Gastroesophageal sphincter (tissue), 3 donors: ENCODE measurements around the gene LRIG1.
A peak's percentile ranks its signal among the peaks of the same experiment; 100 is the strongest.

Experiments used
- EP300 ChIP-seq: sonication (generic); formaldehyde crosslinking; IDR thresholded peaks from one replicate; pipeline ENCODE4 v1.6.1; 2017; ENCODE audit warnings: antibody characterized with exemption, mild to moderate bottlenecking
- POLR2A ChIP-seq, 2 donors: fragments of 450-650 bp; IDR thresholded peaks; one replicate each; pipeline ENCODE4 v1.6.1; 2017; ENCODE audit warnings: antibody characterized with exemption in 2 of 2, mild to moderate bottlenecking in 2 of 2, moderate library complexity in 1 of 2
- POLR2AphosphoS5 ChIP-seq: sonication (generic); formaldehyde crosslinking; IDR thresholded peaks from one replicate; pipeline ENCODE4 v1.6.1; 2017; ENCODE audit warnings: antibody characterized with exemption
- TF ChIP-seq, protein P1 (sequence below), 4 experiments: fragments of 200-600 bp in 2 of 4; fragments of 450-650 bp in 2 of 4; sonication (generic) in 1 of 4; IDR thresholded peaks; one replicate each; pipeline ENCODE4 v1.5.1; 2017 to 2019; ENCODE audit warnings: antibody characterized with exemption in 4 of 4, mild to moderate bottlenecking in 2 of 4, moderate library complexity in 2 of 4

DNA sequence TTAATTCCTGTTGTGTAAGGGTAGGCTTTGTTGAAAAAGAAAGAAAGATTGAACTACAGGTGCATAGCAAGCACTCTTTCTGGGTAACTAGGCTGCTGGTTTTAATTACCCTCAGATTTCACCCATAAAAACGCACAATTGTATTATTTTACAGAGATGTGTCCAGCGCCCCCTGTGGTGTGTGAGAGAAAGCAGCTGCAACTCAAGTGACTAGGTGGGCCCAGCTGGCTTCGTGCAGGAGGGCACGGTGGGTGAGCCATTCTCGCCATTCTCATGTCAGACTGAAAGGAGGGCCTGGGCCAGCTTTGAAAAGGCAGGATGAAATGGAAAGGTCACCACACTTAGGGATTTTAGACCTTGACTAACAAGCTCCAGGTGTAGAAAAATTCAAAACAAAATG is 122.6 kb downstream of the LRIG1 start:
- no peak for TF ChIP-seq POLR2A (IDR thresholded peaks at IDR 0.05)
- TF ChIP-seq, protein P1, sequence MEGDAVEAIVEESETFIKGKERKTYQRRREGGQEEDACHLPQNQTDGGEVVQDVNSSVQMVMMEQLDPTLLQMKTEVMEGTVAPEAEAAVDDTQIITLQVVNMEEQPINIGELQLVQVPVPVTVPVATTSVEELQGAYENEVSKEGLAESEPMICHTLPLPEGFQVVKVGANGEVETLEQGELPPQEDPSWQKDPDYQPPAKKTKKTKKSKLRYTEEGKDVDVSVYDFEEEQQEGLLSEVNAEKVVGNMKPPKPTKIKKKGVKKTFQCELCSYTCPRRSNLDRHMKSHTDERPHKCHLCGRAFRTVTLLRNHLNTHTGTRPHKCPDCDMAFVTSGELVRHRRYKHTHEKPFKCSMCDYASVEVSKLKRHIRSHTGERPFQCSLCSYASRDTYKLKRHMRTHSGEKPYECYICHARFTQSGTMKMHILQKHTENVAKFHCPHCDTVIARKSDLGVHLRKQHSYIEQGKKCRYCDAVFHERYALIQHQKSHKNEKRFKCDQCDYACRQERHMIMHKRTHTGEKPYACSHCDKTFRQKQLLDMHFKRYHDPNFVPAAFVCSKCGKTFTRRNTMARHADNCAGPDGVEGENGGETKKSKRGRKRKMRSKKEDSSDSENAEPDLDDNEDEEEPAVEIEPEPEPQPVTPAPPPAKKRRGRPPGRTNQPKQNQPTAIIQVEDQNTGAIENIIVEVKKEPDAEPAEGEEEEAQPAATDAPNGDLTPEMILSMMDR (IDR thresholded peaks at IDR 0.05), result peak in 3 of 4 experiments; percentile 36 to 43 (median 38)
- no peak for TF ChIP-seq EP300
- no peak for TF ChIP-seq POLR2AphosphoS5
